AG09309 (cell line): ENCODE data around the gene PPP1R13L.

Experiments used
- DNase-seq: peaks from one replicate; pipeline ENCODE4 v3.0.0-alpha.2; 2010; ENCODE audit warnings: low read depth
- H3K4me3 ChIP-seq: 2 replicates; pipeline ENCODE4 v1.5.1; 2011; ENCODE audit warnings: mild to moderate bottlenecking, low read depth, low read length, moderate library complexity; ENCODE audit not compliant: control insufficient read depth
- TF ChIP-seq, protein P1 (sequence below): IDR thresholded peaks from 2 replicates; pipeline ENCODE4 v1.5.1; 2011; ENCODE audit warnings: mild to moderate bottlenecking, low read depth, low read length, inconsistent platforms; ENCODE audit not compliant: insufficient read depth, control insufficient read depth; ENCODE audit errors: missing control alignments

Gene PPP1R13L

DNA sequence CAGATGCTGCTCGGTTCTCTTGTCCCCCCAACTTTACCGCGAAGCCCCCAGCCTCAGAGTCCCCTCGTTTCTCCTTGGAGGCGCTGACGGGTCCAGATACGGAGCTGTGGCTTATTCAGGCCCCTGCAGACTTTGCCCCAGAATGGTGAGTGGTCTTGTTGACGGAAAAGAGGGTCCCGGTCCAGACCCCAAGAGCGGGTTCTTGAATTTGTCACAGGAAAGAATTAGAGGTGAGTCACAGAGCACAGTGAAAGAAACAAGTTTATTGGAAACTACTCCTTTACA is 2.2 kb upstream of the PPP1R13L start:
- peak overlapping the region; percentile 87 for H3K4me3 ChIP-seq
- TF ChIP-seq, protein P1, sequence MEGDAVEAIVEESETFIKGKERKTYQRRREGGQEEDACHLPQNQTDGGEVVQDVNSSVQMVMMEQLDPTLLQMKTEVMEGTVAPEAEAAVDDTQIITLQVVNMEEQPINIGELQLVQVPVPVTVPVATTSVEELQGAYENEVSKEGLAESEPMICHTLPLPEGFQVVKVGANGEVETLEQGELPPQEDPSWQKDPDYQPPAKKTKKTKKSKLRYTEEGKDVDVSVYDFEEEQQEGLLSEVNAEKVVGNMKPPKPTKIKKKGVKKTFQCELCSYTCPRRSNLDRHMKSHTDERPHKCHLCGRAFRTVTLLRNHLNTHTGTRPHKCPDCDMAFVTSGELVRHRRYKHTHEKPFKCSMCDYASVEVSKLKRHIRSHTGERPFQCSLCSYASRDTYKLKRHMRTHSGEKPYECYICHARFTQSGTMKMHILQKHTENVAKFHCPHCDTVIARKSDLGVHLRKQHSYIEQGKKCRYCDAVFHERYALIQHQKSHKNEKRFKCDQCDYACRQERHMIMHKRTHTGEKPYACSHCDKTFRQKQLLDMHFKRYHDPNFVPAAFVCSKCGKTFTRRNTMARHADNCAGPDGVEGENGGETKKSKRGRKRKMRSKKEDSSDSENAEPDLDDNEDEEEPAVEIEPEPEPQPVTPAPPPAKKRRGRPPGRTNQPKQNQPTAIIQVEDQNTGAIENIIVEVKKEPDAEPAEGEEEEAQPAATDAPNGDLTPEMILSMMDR: no peak
- no peak for DNase-seq

DNA sequence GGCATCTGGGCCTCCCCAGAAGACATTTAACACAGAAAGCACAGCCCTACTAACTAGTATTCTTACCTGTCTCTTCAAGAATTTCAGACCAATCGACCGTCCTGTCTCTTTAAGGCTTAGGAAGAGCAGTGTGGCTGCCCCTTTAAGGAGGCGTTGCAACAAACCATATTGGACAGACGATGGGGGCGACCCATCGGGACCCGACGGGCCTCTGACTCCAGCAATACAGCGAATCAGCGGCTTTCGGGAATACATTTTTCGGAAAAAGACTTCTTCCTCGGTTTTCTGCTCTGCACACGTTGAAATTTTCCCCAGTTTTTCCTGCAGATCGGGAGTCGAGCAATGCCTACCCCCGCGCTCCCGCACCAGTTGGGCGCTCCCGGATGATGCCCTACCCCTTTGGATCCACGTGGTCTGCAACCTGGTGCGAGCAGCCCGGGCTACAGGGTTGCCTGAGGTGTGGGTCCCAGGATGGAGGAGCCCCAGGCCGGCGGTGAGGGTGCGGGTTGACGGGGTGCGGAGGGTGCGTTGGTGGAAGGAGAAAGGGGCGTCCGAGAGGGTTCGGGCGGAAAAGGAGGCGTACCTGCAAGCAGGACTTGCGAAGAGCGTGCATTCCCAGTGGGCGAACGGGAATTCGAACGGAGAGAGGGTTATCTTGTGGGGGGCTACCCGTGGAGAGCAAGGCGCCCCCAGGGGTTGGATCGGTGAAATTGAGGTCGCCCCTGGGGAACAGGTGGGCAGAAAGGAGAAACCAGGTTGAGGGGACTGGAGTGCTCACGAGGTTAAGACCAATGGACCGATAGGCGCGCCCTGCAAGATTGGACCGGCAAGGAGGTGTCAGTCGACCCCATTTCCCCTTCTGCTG is 1.6 kb upstream of the PPP1R13L start, which contains the start of gene POLR1G:
Gene POLR1G, plus strand, starts transcription at position 419 of the 865 bp plus-strand sequence. Its CDS starts 53 bp downstream, at position 472.
- TF ChIP-seq, protein P1: no peak
- H3K4me3 ChIP-seq: peak within 1 kb of the TSS; percentile 87
- no peak for DNase-seq

DNA sequence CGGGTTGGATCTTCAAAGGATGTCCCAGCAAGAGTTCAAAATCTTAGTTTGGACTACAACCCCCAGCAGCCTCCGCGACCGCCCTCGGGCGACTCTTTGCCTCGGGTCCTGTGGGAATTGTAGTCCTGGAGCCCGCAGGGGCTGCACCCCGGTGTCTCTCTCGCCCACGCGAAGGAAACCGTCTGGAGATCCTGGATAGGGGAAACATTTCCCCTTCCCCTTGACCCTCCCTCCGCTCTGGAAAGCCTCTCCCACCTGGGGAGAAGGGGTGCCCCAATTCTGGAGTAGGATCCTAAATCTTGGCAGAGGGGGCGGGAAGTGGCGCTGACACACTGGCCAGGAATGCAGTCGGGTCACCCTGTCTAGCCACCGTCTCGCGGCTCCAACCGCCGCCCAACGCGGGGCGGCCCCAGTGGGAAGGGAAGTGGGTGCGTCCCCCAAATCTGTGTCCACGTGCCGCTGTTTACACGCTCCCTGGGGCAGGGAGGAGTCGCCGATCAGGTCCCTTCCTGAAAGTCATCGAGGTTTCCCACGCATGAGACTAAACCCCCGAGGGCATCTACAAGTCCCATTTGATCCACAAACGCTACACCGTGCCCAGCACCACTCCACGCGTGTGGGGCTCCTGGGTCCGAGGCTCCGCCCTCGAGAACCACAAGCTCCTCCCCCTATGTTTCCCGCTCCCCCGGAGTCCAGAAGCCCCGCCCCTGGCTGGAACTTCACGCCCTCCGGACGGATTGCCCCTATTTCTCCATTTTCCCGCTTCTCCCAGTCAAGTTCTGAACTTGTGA is 761 bp upstream of the PPP1R13L start:
- H3K4me3 ChIP-seq: peak overlapping the region; percentile 87

DNA sequence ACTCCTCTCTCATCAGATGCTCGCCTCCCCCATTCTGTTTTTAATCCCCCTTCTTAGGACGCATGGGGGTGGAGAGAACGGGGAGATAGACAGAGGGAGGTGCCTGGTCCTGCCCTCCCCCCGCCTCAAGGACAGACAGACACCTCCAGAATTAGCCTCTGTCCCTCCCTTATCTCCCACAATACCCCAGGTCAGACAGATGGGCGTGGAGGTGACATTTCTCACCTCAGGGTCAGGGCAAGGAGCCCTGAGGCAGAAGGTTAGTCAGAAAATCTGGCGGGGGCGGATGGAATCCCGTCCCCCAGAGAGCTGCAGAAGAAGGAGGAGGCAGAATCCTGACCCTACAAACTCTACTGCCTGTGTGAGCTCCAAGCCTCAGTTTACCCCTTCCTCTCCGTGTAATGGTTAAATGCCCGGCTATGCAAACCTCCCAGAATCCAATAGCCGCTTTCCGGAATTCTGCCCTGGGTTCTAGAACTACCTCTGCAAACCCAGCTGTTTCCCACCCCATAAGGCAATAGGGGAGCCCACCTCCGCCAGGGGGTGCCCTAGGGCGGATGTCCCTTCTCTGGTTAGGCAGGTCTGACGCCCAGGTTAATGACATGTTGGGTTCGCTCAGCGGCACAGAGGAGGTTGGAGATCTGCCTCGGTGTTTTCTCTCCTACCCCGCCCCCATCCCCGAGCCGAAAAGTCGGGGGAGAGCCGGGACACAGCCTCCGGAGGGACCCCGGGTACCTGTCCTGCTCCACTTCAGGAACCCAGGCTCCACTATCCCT is 900 bp downstream of the PPP1R13L start:
- peak overlapping the region; percentile 87 for H3K4me3 ChIP-seq
- DNase-seq: no peak
- TF ChIP-seq, protein P1: peak; percentile 71

More for the DNA sequence above, 761 bp upstream of the PPP1R13L start:
- DNase-seq: peak; percentile 59
- TF ChIP-seq, protein P1: no peak

DNA sequence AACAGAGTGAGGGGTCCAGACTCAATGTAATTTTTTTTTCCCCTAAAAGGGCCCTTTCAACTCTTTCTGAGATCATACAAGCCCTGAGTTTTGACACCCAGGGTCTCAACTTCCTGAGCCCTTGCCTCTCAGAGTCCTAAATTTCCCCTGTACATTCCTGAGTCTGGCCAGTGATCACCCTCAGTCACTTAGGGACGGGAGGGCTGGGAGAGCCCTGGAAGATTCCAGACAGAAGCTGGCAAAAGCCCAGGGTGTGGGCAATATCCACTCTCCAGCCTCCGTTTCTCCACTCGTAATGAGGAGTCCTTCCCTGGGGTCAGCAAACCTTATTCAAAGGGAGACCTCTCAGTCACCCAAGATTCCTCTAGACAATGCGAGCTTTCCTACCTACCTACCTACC is 1.6 kb downstream of the PPP1R13L start:
- no peak for DNase-seq
- H3K4me3 ChIP-seq: no peak overlapping the region
- TF ChIP-seq, protein P1: no peak
